ENCODE results near the gene LPP.

DNA sequence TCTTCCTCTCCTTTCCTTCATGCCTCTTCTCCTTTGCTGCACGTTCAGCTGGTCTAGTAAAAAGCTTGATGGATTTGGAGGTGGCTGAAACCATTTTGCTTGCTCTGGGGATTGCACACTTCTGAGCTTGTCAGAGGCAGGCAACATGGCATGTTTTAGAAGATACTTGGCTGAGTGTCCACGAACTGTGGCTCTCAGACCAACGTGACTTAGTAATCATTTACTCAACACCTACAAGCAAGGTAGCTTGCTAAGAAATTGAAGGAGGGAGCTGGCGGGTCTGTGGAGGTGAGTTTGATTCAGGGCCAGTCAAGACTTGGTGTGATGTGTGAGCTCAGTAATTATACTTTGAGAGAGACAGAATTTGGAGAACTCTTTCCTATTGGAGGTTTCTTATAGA, 196.0 kb downstream of the LPP start:
- TF ChIP-seq, protein P1, sequence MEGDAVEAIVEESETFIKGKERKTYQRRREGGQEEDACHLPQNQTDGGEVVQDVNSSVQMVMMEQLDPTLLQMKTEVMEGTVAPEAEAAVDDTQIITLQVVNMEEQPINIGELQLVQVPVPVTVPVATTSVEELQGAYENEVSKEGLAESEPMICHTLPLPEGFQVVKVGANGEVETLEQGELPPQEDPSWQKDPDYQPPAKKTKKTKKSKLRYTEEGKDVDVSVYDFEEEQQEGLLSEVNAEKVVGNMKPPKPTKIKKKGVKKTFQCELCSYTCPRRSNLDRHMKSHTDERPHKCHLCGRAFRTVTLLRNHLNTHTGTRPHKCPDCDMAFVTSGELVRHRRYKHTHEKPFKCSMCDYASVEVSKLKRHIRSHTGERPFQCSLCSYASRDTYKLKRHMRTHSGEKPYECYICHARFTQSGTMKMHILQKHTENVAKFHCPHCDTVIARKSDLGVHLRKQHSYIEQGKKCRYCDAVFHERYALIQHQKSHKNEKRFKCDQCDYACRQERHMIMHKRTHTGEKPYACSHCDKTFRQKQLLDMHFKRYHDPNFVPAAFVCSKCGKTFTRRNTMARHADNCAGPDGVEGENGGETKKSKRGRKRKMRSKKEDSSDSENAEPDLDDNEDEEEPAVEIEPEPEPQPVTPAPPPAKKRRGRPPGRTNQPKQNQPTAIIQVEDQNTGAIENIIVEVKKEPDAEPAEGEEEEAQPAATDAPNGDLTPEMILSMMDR (IDR thresholded peaks at IDR 0.05; ENCODE audit: low read length) = no peak
- no peak for TF ChIP-seq EZH2 (IDR thresholded peaks at IDR 0.05; ENCODE audit: borderline replicate concordance, low read length)
